HepG2 (cell line): ENCODE data around the gene COX7A2L. TPM values are rescaled to one million over a fixed set of nuclear protein-coding genes. Genes with fewer than 3 reads are reported as not detected.

Source experiments
- ATAC-seq: fragments of 200-7000 bp; cut with Tn5 transposase; 3 replicates; pipeline ENCODE4 v1.9.1; 2020; ENCODE audit warnings: mild to moderate bottlenecking, moderate library complexity
- BruUV-seq: library from RNA; stranded (reverse); fragments of 400-500 nt; replicated peaks from 2 replicates; lab custom pipeline; 2021; lab: Mats Ljungman, UMichigan
- CTCF ChIA-PET: fragments of 300-600 bp; formaldehyde crosslinking; extraction: SDS; loops from one replicate; lab custom pipeline; 2021; ENCODE audit warnings: low total read pairs, inconsistent platforms, low intra/inter-chr PET ratio; lab: Yijun Ruan, JAX
- POLR2A ChIA-PET: fragments of 350-600 bp; sonication (Branson Sonifier 250); formaldehyde crosslinking; loops from one replicate; lab custom pipeline; 2020; ENCODE audit warnings: antibody characterized with exemption, inconsistent platforms; lab: Yijun Ruan, JAX
- DNase-seq: peaks from one replicate; pipeline ENCODE4 v3.0.0-alpha.2; 2015; ENCODE audit warnings: low spot score
- FAIRE-seq: peaks from 3 replicates; lab custom pipeline; 2011; peaks lifted over from hg19 to GRCh38; lab: Jason Lieb, UNC
- H2AFZ ChIP-seq: one replicate; pipeline ENCODE4 v1.6.1; 2011; ENCODE audit warnings: low read length, inconsistent platforms
- H3K27ac ChIP-seq: fragments of 300-600 bp; 3 replicates; pipeline ENCODE4 v1.8.0; 2011; ENCODE audit warnings: mixed run types, mild to moderate bottlenecking, mixed read lengths, low read length, inconsistent platforms; ENCODE audit not compliant: insufficient read depth; ENCODE audit errors: extremely low read length
- H3K27me3 ChIP-seq, 2 experiments: fragments of 200-600 bp in 1 of 2; 2 replicates in 1 of 2; 3 replicates in 1 of 2; pipeline versions ENCODE4 v1.6.0 to v1.8.0; 2011; ENCODE audit warnings: low read length in 2 of 2, mild to moderate bottlenecking in 2 of 2, moderate library complexity in 2 of 2, inconsistent platforms in 1 of 2; ENCODE audit not compliant: insufficient read depth in 2 of 2, control insufficient read depth in 1 of 2
- H3K36me3 ChIP-seq, 2 experiments: fragments of 200-600 bp in 1 of 2; replicated peaks in 1 of 2; 2 replicates in 1 of 2; 3 replicates in 1 of 2; pipeline versions ENCODE4 v1.5.1 to v1.8.0; 2011; ENCODE audit warnings: low read length in 2 of 2, inconsistent platforms in 1 of 2; ENCODE audit not compliant: insufficient read depth in 2 of 2, control insufficient read depth in 1 of 2
- H3K4me1 ChIP-seq: 2 replicates; pipeline ENCODE4 v1.5.1; 2012; ENCODE audit warnings: low read length, inconsistent platforms; ENCODE audit not compliant: insufficient read depth
- H3K4me2 ChIP-seq: 2 replicates; pipeline ENCODE4 v1.6.0; 2011; ENCODE audit warnings: low read depth, low read length, inconsistent platforms
- H3K4me3 ChIP-seq, 3 experiments: fragments of 200-600 bp in 1 of 3; sonication (generic), shearing (Covaris generic) in 1 of 3; replicated peaks in 1 of 3; 2 replicates each; pipeline ENCODE4 v1.5.1; 2011 to 2016; ENCODE audit warnings: low read length in 3 of 3, inconsistent platforms in 2 of 3, low read depth in 2 of 3, mild to moderate bottlenecking in 2 of 3, control low read depth in 1 of 3, mixed read lengths in 1 of 3; ENCODE audit not compliant: insufficient read depth in 1 of 3
- H3K79me2 ChIP-seq: one replicate; pipeline ENCODE4 v1.6.1; 2011; ENCODE audit warnings: low read length, inconsistent platforms; ENCODE audit not compliant: insufficient read depth
- H3K9ac ChIP-seq: 2 replicates; pipeline ENCODE4 v1.6.0; 2011; ENCODE audit warnings: mild to moderate bottlenecking, low read depth, low read length, inconsistent platforms; ENCODE audit not compliant: insufficient read depth
- H3K9me3 ChIP-seq: 2 replicates; pipeline ENCODE4 v1.5.1; 2012; ENCODE audit warnings: mild to moderate bottlenecking, low read length
- H4K20me1 ChIP-seq: 2 replicates; pipeline ENCODE4 v1.6.0; 2011; ENCODE audit warnings: inconsistent platforms, mild to moderate bottlenecking, low read length, moderate library complexity; ENCODE audit not compliant: insufficient read depth
- AGO2 ChIP-seq: fragments of 200-400 bp; formaldehyde crosslinking; optimal IDR thresholded peaks from 2 replicates; pipeline ENCODE3; 2017; ENCODE audit warnings: mild to moderate bottlenecking, low read depth, low read length, moderate library complexity
- ARNT2 ChIP-seq: sonication (generic); formaldehyde crosslinking; IDR thresholded peaks from 2 replicates; pipeline ENCODE4 v1.8.0; 2022; ENCODE audit warnings: mild to moderate bottlenecking, low read depth, missing genetic modification reagents, moderate library complexity
- EED ChIP-seq: sonication (generic); formaldehyde crosslinking; IDR thresholded peaks from 2 replicates; pipeline ENCODE4 v1.5.0; 2020; ENCODE audit warnings: mild to moderate bottlenecking, missing genetic modification reagents
- NCOA1 ChIP-seq: sonication (generic); formaldehyde crosslinking; IDR thresholded peaks from 2 replicates; pipeline ENCODE4 v1.9.0; 2021; ENCODE audit warnings: missing genetic modification reagents
- RBM22 ChIP-seq: fragments of 200-400 bp; formaldehyde crosslinking; optimal IDR thresholded peaks from 2 replicates; pipeline ENCODE3; 2017; ENCODE audit warnings: mild to moderate bottlenecking, low read length, moderate library complexity
- RXRB ChIP-seq: IDR thresholded peaks from 2 replicates; pipeline ENCODE4 v1.6.1; 2016; ENCODE audit warnings: borderline replicate concordance, missing genetic modification reagents, missing compliant biosample characterization
- ZC3H13 ChIP-seq: sonication (generic); formaldehyde crosslinking; IDR thresholded peaks from 2 replicates; pipeline ENCODE4 v1.8.1; 2023; ENCODE audit warnings: mild to moderate bottlenecking, missing genetic modification reagents, moderate library complexity
- ZNF281 ChIP-seq: sonication (generic); formaldehyde crosslinking; IDR thresholded peaks from 2 replicates; pipeline ENCODE4 v1.4.0; 2020; ENCODE audit warnings: missing genetic modification reagents, borderline replicate concordance
- ZNF589 ChIP-seq: sonication (generic); formaldehyde crosslinking; conservative IDR thresholded peaks from 2 replicates; pipeline ENCODE4 v1.8.0; 2022; ENCODE audit warnings: mild to moderate bottlenecking, moderate library complexity, missing genetic modification reagents
- ZNF790 ChIP-seq: sonication (generic); formaldehyde crosslinking; IDR thresholded peaks from 2 replicates; pipeline ENCODE4 v1.8.0; 2022; ENCODE audit warnings: missing genetic modification reagents, mild to moderate bottlenecking, borderline replicate concordance
- ZNF878 ChIP-seq: sonication (generic); formaldehyde crosslinking; IDR thresholded peaks from 2 replicates; pipeline ENCODE4 v1.8.1; 2023; ENCODE audit warnings: mild to moderate bottlenecking, missing genetic modification reagents, moderate library complexity
- ZSCAN20 ChIP-seq: sonication (generic); formaldehyde crosslinking; IDR thresholded peaks from 2 replicates; pipeline ENCODE4 v1.4.0; 2020; ENCODE audit warnings: missing genetic modification reagents, mild to moderate bottlenecking, borderline replicate concordance
- ZZZ3 ChIP-seq: sonication (generic); formaldehyde crosslinking; IDR thresholded peaks from 2 replicates; pipeline ENCODE4 v1.4.0; 2020; ENCODE audit warnings: missing genetic modification reagents, mild to moderate bottlenecking, borderline replicate concordance
- WGBS: methylation state at CpG from one replicate; pipeline ENCODE4 v1.1.6; 2017; ENCODE audit warnings: low lambda C conversion rate; 5-methylcytosine and 5-hydroxymethylcytosine counted together
- in situ Hi-C: cut with HindIII; loops from 2 replicates; pipeline ENCODE4 v1.10.0; 2017; ENCODE audit warnings: low pct_unique_long_range_greater_than_20kb; ENCODE audit not compliant: extremely low pct_ligation_motif_present
- intact Hi-C: fragments of 100-400 bp; cut with micrococcal nuclease; formaldehyde crosslinking; loops from one replicate; pipeline ENCODE4 v1.10.0; 2022; ENCODE audit not compliant: unreplicated experiment
- polyA plus RNA-seq, 8 experiments: library from polyadenylated mRNA; depleted of rRNA in 3 of 8; stranded (reverse) in 7 of 8; unstranded in 1 of 8; fragments of >200 nt; fragmentation: Illumina TruSeq in 4 of 8; extraction: Trizol in 4 of 8; gene quantifications; 2 replicates each; pipeline versions ENCODE4 v1.2.1 to v1.2.3, GENCODE V29; 2011 to 2016; ENCODE audit warnings: low read depth in 4 of 8, missing spikeins in 1 of 8, mixed read lengths in 1 of 8; ENCODE audit not compliant: insufficient read depth in 1 of 8
- total RNA-seq, 5 experiments: library from RNA; depleted of rRNA; stranded (reverse); fragments of >200 nt; fragmentation: Illumina TruSeq; extraction: Trizol; gene quantifications; 2 replicates each; pipeline ENCODE4 v1.2.3, GENCODE V29; 2016; ENCODE audit warnings: low read depth in 1 of 5
- TF ChIP-seq, protein P1 (sequence below): sonication (generic); formaldehyde crosslinking; IDR thresholded peaks from 2 replicates; pipeline ENCODE4 v1.8.0; 2022; ENCODE audit warnings: missing genetic modification reagents, mild to moderate bottlenecking, borderline replicate concordance
- TF ChIP-seq, protein P2 (sequence below): sonication (generic); formaldehyde crosslinking; IDR thresholded peaks from 2 replicates; pipeline ENCODE4 v1.5.0; 2020; ENCODE audit warnings: missing genetic modification reagents

The COX7A2L gene
- total and polyA plus RNA-seq, 2 of the 13 experiments (the other 11 are each of a cell fraction or from before 2014, with no cell fraction given): 155 to 201 TPM

DNA sequence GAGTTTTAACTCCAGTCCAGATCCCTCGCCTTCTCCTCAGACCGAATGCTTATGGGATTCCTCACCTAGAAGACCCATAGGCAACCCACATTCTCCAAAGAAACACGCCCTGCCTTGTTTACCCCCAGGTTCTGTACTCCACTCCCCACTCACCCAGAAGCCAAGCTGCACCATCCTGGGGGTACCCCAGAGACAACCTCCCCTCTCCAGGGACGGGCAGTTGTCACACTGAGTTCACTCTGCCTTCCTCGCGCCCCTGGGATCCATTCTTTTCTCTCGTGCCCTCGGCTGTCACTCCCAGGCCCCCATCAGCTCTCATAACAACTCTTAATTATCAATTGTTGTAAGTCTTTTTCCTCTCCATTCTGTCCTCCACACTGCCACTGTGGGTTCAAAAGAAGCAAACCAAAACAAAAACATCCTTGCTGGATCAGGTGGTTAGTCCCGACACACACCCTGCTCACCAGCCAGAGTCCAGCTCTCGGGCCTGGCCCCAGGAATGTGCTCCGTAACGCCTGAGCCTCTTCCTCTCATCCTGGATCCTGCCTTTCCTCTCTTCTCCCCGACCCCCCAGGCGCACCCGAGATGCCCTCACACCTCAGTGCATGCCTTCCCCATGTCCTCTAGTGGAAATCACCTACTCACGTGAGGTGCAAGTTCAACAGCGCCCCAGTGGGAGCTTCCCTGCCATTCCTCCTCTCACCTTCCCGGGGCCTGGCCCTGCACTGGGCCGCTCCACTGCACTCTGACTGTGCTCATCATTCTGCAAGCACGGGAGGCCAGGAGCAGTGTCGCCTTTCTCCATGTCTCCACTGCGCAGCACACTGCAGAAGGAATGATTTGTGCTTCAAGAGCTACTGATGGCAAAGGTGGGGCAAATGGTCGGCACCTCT lies 20.7 kb downstream of the COX7A2L start:
- H2AFZ ChIP-seq: no peak overlapping the region
- 88% methylated on average over 23 of the region's 23 CpGs for WGBS
- no peak overlapping the region for H3K4me3 ChIP-seq
- H4K20me1 ChIP-seq: peaks cover 52% of the 10 kb centered on the region
- H3K79me2 ChIP-seq: peaks cover 10% of the 10 kb centered on the region
- H3K27ac ChIP-seq: no peak overlapping the region
- peak; percentile 2 for ATAC-seq
- no peak for FAIRE-seq
- H3K9me3 ChIP-seq: no peaks in the 10 kb centered on the region
- peaks cover under 1 to 5% of the 10 kb centered on the region in 2 experiments; a peak in 4 of 5 replicates for H3K36me3 ChIP-seq
- ChIA-PET POLR2A (no interaction called here), CTCF (no interaction called here)
- no peak for DNase-seq
- in situ Hi-C loops: no loop called here
- intact Hi-C loops: no loop called here
- no peak overlapping the region for H3K9ac ChIP-seq
- no TSS peak for BruUV-seq
- H3K27me3 ChIP-seq: no peaks in the 10 kb centered on the region
- H3K4me1 ChIP-seq: peaks cover 30% of the 10 kb centered on the region
- H3K4me2 ChIP-seq: no peak overlapping the region
- TF ChIP-seq ZNF281 (CRISPR knock-in tag) (no peak), ARNT2 (CRISPR knock-in tag) (0 out of 2 replicates have a peak, but pooled peaks have one; percentile 22), ZNF878 (CRISPR knock-in tag) (0 out of 2 replicates have a peak, but pooled peaks have one; percentile 66), NCOA1 (no peak), ZC3H13 (CRISPR knock-in tag) (peak; percentile 1; the same call in 1 of the 2 replicates), RXRB (CRISPR knock-in tag) (peak; percentile 7; the same call in 1 of the 2 replicates), RBM22 (peak; percentile 86), ZZZ3 (CRISPR knock-in tag) (peak; percentile 49; the same call in 1 of the 2 replicates), EED (CRISPR knock-in tag) (0 out of 2 replicates have a peak, but pooled peaks have one; percentile 44), ZSCAN20 (CRISPR knock-in tag) (no peak), AGO2 (peak; percentile 95), ZNF589 (CRISPR knock-in tag) (0 out of 2 replicates have a peak, but pooled peaks have one; percentile 47), ZNF790 (CRISPR knock-in tag) (peak; percentile 64; the same call in 1 of the 2 replicates)
- TF ChIP-seq, protein P1, sequence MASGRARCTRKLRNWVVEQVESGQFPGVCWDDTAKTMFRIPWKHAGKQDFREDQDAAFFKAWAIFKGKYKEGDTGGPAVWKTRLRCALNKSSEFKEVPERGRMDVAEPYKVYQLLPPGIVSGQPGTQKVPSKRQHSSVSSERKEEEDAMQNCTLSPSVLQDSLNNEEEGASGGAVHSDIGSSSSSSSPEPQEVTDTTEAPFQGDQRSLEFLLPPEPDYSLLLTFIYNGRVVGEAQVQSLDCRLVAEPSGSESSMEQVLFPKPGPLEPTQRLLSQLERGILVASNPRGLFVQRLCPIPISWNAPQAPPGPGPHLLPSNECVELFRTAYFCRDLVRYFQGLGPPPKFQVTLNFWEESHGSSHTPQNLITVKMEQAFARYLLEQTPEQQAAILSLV: 0 out of 2 replicates have a peak, but pooled peaks have one; percentile 55
- TF ChIP-seq, protein P2, sequence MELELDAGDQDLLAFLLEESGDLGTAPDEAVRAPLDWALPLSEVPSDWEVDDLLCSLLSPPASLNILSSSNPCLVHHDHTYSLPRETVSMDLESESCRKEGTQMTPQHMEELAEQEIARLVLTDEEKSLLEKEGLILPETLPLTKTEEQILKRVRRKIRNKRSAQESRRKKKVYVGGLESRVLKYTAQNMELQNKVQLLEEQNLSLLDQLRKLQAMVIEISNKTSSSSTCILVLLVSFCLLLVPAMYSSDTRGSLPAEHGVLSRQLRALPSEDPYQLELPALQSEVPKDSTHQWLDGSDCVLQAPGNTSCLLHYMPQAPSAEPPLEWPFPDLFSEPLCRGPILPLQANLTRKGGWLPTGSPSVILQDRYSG: peak; percentile 57; the same call in 1 of the 2 replicates
